ENCODE results near the gene ARHGAP20.

DNA sequence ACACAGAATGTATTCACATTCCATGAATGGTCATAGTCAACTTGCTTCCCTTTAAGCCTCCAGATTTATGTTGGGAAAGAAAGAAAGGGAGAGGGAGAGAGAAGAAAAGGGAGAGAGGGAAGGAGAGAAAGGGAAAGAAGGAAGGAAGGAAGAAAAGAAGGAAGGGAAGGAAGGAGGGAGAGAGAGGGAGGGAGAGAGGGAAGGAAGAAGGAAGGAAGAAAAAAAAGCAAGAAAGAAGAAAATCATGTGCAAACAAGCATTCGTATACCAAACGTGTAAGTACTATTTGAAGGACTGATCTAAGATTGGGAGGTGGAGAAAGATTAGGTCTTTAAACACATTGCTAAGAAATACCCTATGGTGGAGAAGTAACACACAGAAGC, 23.9 kb upstream of the ARHGAP20 start:
- TF ChIP-seq, protein P1, sequence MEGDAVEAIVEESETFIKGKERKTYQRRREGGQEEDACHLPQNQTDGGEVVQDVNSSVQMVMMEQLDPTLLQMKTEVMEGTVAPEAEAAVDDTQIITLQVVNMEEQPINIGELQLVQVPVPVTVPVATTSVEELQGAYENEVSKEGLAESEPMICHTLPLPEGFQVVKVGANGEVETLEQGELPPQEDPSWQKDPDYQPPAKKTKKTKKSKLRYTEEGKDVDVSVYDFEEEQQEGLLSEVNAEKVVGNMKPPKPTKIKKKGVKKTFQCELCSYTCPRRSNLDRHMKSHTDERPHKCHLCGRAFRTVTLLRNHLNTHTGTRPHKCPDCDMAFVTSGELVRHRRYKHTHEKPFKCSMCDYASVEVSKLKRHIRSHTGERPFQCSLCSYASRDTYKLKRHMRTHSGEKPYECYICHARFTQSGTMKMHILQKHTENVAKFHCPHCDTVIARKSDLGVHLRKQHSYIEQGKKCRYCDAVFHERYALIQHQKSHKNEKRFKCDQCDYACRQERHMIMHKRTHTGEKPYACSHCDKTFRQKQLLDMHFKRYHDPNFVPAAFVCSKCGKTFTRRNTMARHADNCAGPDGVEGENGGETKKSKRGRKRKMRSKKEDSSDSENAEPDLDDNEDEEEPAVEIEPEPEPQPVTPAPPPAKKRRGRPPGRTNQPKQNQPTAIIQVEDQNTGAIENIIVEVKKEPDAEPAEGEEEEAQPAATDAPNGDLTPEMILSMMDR (IDR thresholded peaks at IDR 0.05; ENCODE audit: low read length), result no peak
- no peak for TF ChIP-seq EZH2 (optimal IDR thresholded peaks at IDR 0.05; ENCODE audit: low read depth, low read length)
- TF ChIP-seq EZH2phosphoT487 (IDR thresholded peaks at IDR 0.05; ENCODE audit: low read length), result no peak
